Measurements from ENCODE around the gene CDKN2D. TPM values are rescaled to one million over a fixed set of nuclear protein-coding genes. Genes with fewer than 3 reads are reported as not detected.

Gene CDKN2D
- total RNA-seq, 1 experiment from 2014 or later = 4.4 TPM

- DNase-seq = peak; percentile 76
- no TSS peak for BruUV-seq (replicated peaks)
- Mint-ChIP-seq H3K27ac (ENCODE audit: unreplicated experiment) (no peak overlapping the region), H3K27me3 (ENCODE audit: unreplicated experiment) (no peaks in the 10 kb centered on the region), H3K36me3 (ENCODE audit: insufficient read depth, unreplicated experiment) (no peaks in the 10 kb centered on the region), H3K4me3 (ENCODE audit: low read depth, unreplicated experiment) (peak overlapping the region; percentile 57), H3K9me3 (ENCODE audit: low read depth, unreplicated experiment) (no peaks in the 10 kb centered on the region), H3K4me1 (ENCODE audit: low read depth, unreplicated experiment) (peaks cover 16% of the 10 kb centered on the region)
- no peak for TF ChIP-seq CTCF (IDR thresholded peaks at IDR 0.05; ENCODE audit: unreplicated experiment)
- intact Hi-C loops (cut with micrococcal nuclease; ENCODE audit: unreplicated experiment) = no loop called here
- CTCF ChIA-PET = interaction anchor here (0.6 to 0.7 kb wide), 2 partner anchors 20 to 928 kb away, joined by 4 read pairs; partner anchors contain the start of gene ZNF562
These were observed 33.7 kb upstream of the CDKN2D start for GRCh38 chr19:10602330-10603083.

- intact Hi-C loops (cut with micrococcal nuclease; ENCODE audit: unreplicated experiment) = no loop called here
- Mint-ChIP-seq H3K9me3 (ENCODE audit: low read depth, unreplicated experiment) (no peaks in the 10 kb centered on the region), H3K36me3 (ENCODE audit: insufficient read depth, unreplicated experiment) (no peaks in the 10 kb centered on the region), H3K27me3 (ENCODE audit: unreplicated experiment) (no peaks in the 10 kb centered on the region), H3K4me1 (ENCODE audit: low read depth, unreplicated experiment) (peaks cover 16% of the 10 kb centered on the region), H3K4me3 (ENCODE audit: low read depth, unreplicated experiment) (no peak overlapping the region), H3K27ac (ENCODE audit: unreplicated experiment) (no peak overlapping the region)
- CTCF ChIA-PET = interaction anchor here (0.6 to 0.7 kb wide), 2 partner anchors 20 to 927 kb away, joined by 4 read pairs; partner anchors contain the start of gene ZNF562
- no peak for DNase-seq
- no peak for TF ChIP-seq CTCF (IDR thresholded peaks at IDR 0.05; ENCODE audit: unreplicated experiment)
- no TSS peak for BruUV-seq (replicated peaks)
These were observed 33.2 kb upstream of the CDKN2D start for GRCh38 chr19:10601999-10602329.

GRCh38 chr19:10600149-10600548 lies 31.4 kb upstream of the CDKN2D start:
- no peaks in the 10 kb centered on the region for H3K9me3 Mint-ChIP-seq (ENCODE audit: low read depth, unreplicated experiment)
- no peak overlapping the region for H3K27ac Mint-ChIP-seq (ENCODE audit: unreplicated experiment)
- no peak for DNase-seq
- H3K27me3 Mint-ChIP-seq (ENCODE audit: unreplicated experiment) = no peaks in the 10 kb centered on the region
- CTCF ChIA-PET = interaction anchor here (0.6 kb wide), 1 partner anchor 8 kb away, joined by 3 read pairs; no protein-coding TSS in a partner anchor
- intact Hi-C loops (cut with micrococcal nuclease; ENCODE audit: unreplicated experiment) = no loop called here
- peaks cover 16% of the 10 kb centered on the region for H3K4me1 Mint-ChIP-seq (ENCODE audit: low read depth, unreplicated experiment)
- no peaks in the 10 kb centered on the region for H3K36me3 Mint-ChIP-seq (ENCODE audit: insufficient read depth, unreplicated experiment)
- no TSS peak for BruUV-seq (replicated peaks)
- H3K4me3 Mint-ChIP-seq (ENCODE audit: low read depth, unreplicated experiment) = no peak overlapping the region
- no peak for TF ChIP-seq CTCF (IDR thresholded peaks at IDR 0.05; ENCODE audit: unreplicated experiment)

GRCh38 chr19:10593820-10594637 lies 25.2 kb upstream of the CDKN2D start:
- CTCF ChIA-PET = no interaction called here
- no peak overlapping the region for H3K27ac Mint-ChIP-seq (ENCODE audit: unreplicated experiment)

More at GRCh38 chr19:10593820-10594637, 25.2 kb upstream of the CDKN2D start:
- no peak for TF ChIP-seq CTCF (IDR thresholded peaks at IDR 0.05; ENCODE audit: unreplicated experiment)
- Mint-ChIP-seq H3K36me3 (ENCODE audit: insufficient read depth, unreplicated experiment) (no peaks in the 10 kb centered on the region), H3K4me1 (ENCODE audit: low read depth, unreplicated experiment) (no peaks in the 10 kb centered on the region), H3K27me3 (ENCODE audit: unreplicated experiment) (no peaks in the 10 kb centered on the region), H3K4me3 (ENCODE audit: low read depth, unreplicated experiment) (no peak overlapping the region), H3K9me3 (ENCODE audit: low read depth, unreplicated experiment) (no peaks in the 10 kb centered on the region)
- BruUV-seq (replicated peaks) = no TSS peak
- DNase-seq = no peak
- intact Hi-C loops (cut with micrococcal nuclease; ENCODE audit: unreplicated experiment) = no loop called here

Measured in Calu3 (cell line).